ENCODE data around the gene C13orf46.

The C13orf46 gene

GRCh38 chr13:113970810-113971470, 2.9 kb downstream of the C13orf46 start:
- no peak for DNase-seq

- DNase-seq: no peak
Measured at GRCh38 chr13:113969973-113970611, 3.8 kb downstream of the C13orf46 start.

- DNase-seq: no peak
Measured at GRCh38 chr13:113969311-113969972, 4.4 kb downstream of the C13orf46 start.

GRCh38 chr13:113968463-113969310, 5.2 kb downstream of the C13orf46 start:
- no peak for DNase-seq

GRCh38 chr13:113967729-113968462, 6.0 kb downstream of the C13orf46 start:
- no peak for DNase-seq

- no peak for DNase-seq
Measured at GRCh38 chr13:113967206-113967720, 6.6 kb downstream of the C13orf46 start.

- no peak for DNase-seq
Measured at GRCh38 chr13:113965968-113966884, 7.7 kb downstream of the C13orf46 start.

- no peak for DNase-seq
Measured at GRCh38 chr13:113965383-113965874, 8.4 kb downstream of the C13orf46 start.

- DNase-seq: no peak
Measured at GRCh38 chr13:113964251-113964995, 9.5 kb downstream of the C13orf46 start.

GRCh38 chr13:113963376-113963775, 10.5 kb downstream of the C13orf46 start:
- DNase-seq: no peak

GRCh38 chr13:113962975-113963374, 10.9 kb downstream of the C13orf46 start:
- no peak for DNase-seq

GRCh38 chr13:113962386-113962785, 11.5 kb downstream of the C13orf46 start:
- no peak for DNase-seq

- DNase-seq: no peak
Measured at GRCh38 chr13:113960276-113960948, 13.5 kb downstream of the C13orf46 start.

GRCh38 chr13:113959198-113959597, 14.7 kb downstream of the C13orf46 start:
- peak in 1 of 2 donors; percentile 13 for DNase-seq

- no peak for DNase-seq
Measured at GRCh38 chr13:113958373-113958772, 15.5 kb downstream of the C13orf46 start.

- no peak for DNase-seq
Measured at GRCh38 chr13:113956571-113956970, 17.3 kb downstream of the C13orf46 start.

- no peak for DNase-seq
Measured at GRCh38 chr13:113955691-113956090, 18.2 kb downstream of the C13orf46 start.

- no peak for DNase-seq
Measured at GRCh38 chr13:113955235-113955634, 18.6 kb downstream of the C13orf46 start.

- no peak for DNase-seq
Measured at GRCh38 chr13:113954046-113954835, 19.6 kb downstream of the C13orf46 start.

Measured in CD4-positive, alpha-beta T cell treated with Interleukin-1 beta for 1 hour (primary cell).